D721Med (cell line): Measurements from ENCODE around the gene DIS3L2.

Source experiments
- DNase-seq: peaks from one replicate; pipeline ENCODE4 v3.0.0; 2011; ENCODE audit warnings: low spot score; ENCODE audit not compliant: insufficient read length
- FAIRE-seq: peaks from 2 replicates; lab custom pipeline; 2011; peaks lifted over from hg19 to GRCh38; lab: Jason Lieb, UNC
- CTCF ChIP-seq: IDR thresholded peaks from 2 replicates; pipeline ENCODE4 v1.5.1; 2012; ENCODE audit warnings: mild to moderate bottlenecking, control low read depth; ENCODE audit not compliant: insufficient read depth; ENCODE audit errors: missing control alignments

The DIS3L2 gene

GRCh38 chr2:232340171-232340935 is 378.8 kb downstream of the DIS3L2 start:
- FAIRE-seq = no peak
- no peak for TF ChIP-seq CTCF
- no peak for DNase-seq

DNA sequence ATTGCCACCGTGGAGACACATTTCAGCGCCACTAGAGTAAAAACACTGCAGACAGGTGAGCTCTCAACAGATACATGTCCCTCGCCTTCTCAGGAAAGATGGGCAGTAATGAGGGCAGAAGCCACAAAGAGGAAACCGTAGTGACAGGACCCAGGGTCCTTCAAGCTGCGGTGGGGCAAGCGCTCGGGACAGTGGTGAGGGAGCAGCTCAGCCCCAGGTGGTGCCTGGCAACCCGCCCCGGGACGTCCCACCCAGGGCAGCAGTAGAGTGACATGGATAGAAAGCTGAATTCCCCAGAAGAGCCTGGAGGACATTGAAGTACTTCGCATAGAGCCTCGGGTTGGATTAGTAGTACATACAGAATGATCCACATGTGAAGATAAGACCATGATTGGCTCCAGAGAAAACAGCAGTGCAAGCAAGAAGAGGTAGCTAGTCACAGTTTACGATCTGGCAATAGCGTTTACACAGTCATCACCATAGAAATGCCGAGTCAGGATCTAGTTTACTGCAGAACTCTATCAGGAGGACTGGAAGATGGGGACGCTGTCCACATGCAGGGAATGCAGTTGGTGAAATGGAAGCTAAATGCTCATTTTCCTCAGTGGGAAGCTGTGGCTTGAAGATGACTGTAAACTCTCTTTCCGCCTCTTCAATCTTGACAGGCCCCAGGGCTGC is 379.7 kb downstream of the DIS3L2 start:
- no peak for DNase-seq
- FAIRE-seq = no peak
- TF ChIP-seq CTCF = no peak

DNA sequence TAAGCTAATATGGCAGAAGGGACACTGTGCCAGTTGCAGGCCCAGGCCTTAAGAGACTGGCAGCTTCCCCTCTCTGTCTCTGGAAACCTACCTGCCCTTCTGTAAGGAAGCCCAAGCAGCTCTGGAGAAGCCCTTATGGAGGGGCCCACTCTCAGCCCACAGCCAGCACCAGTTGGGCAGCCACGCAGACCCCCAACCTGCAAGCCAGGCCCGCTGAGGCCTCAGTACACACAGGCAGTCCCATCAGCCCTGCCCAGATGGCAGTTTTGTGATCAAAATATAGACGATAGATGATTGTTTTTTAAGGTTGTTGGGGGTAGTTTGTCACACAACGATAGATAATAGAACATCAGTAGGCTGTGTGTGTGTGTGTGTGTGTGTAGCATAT is 380.2 kb downstream of the DIS3L2 start:
- no peak for FAIRE-seq
- no peak for TF ChIP-seq CTCF
- DNase-seq = no peak

DNA sequence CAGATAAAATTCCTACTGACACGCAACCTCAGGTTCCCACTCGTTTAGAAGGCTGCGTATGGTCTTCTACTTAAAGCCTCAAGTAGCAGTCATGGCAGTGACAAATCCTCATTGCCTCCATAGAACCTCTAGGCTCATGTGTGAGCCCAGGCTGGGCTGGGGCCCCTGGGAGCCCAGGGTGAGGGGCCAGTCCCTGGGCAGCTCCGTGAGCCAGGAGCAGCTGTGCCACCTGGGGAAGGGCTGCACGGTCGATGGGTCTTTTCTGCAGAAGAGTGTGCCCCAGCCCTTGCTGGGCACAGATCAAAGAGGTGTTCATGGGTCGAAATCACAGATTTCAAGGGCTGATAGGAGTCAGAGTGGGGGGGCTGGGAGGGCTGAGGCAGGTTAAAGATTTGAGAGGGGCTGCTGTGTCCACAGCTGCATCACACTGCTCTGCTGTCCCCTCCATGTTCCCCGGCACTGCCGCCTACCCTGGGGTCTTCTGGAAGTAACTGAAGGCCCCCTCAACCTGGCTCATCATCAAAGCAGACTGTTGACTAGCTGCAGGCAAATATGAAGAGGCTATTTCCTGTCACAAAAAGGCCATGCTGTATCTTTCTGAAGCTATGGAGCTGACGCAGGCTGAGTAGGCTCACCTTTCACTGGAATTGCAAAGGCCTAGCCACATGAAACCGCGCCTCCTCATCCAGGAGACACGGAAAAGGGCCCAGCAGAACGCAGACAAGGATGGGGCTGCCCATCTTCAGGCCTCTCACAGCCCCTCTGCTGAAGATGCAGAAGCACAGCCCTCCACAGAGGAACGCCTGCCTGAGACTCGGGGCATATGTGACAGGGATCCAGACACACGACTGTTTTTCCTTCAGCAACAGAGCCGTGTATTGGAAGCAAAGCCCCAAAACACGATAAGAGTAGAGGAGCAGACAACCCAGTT is 381.4 kb downstream of the DIS3L2 start:
- FAIRE-seq (no peak), DNase-seq (no peak)
- no peak for TF ChIP-seq CTCF

- FAIRE-seq (no peak), DNase-seq (no peak)
- TF ChIP-seq CTCF = no peak
These were observed 382.3 kb downstream of the DIS3L2 start for GRCh38 chr2:232343821-232344220.

DNA sequence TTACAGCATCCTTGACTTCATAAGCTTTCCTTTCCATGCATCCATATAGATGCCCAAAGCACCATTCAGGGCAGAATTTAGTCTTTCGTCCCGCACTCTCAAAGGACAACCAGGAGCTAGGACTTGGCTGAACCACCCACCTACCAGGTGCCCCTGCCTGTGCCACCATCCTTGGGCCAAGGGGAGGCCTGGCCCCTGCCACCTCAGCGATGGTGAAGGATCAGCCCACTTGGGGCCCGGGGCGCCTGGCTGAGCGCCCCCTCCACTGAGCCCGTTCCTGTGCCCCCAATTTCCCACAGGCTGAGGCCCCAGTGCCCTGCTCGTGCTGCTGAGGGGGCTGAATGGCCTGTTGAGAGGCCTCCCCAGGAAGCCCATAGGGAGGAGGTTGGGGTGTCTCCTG is 383.7 kb downstream of the DIS3L2 start:
- no peak for FAIRE-seq

More for the DNA sequence above, 383.7 kb downstream of the DIS3L2 start:
- no peak for TF ChIP-seq CTCF
- DNase-seq = no peak
